NB4 (cell line): ENCODE data around the gene RNF31.

Experiments used
- POLR2A ChIP-seq: IDR thresholded peaks from 2 replicates; pipeline ENCODE4 v1.6.1; 2011; ENCODE audit warnings: mild to moderate bottlenecking; ENCODE audit not compliant: insufficient read length; ENCODE audit errors: extremely low read depth
- TF ChIP-seq, protein P1 (sequence below): IDR thresholded peaks from 2 replicates; pipeline ENCODE4 v1.6.1; 2011; ENCODE audit warnings: low read depth, low read length

DNA sequence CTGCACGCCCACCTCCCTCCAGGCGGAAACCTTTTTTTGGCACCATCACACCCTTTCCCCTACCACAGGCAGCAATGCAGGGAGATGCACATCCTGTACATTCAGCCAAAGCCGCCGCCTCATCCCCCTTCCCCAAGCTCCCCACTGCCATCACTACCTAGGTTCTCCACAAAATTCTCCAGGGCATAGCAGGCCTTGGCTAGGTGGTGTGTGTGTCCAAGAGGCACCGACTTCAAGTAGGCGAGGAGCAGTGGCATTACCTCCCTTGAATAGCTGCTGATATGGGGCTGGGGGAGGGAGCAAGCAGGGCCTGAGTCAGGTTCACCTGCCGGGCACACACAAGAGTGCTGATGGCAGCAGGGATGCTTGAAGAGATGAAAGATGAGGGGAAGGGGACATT is 37.7 kb downstream of the RNF31 start:
- TF ChIP-seq, protein P1, sequence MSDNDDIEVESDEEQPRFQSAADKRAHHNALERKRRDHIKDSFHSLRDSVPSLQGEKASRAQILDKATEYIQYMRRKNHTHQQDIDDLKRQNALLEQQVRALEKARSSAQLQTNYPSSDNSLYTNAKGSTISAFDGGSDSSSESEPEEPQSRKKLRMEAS = no peak
- no peak for TF ChIP-seq POLR2A
